Skeletal muscle satellite cell (primary cell): Measurements from ENCODE around the gene CRB1.
"Not testable (repeated sequence)": the region's sequence is repeated elsewhere in the genome, so short reads cannot be mapped to it uniquely, and the experiment has no call there.

Experiments
- H3K27me3 ChIP-seq: 2 replicates; pipeline ENCODE4 v1.7.0; 2013; ENCODE audit warnings: low read length; ENCODE audit not compliant: control insufficient read depth, insufficient read depth
- H3K36me3 ChIP-seq: 2 replicates; pipeline ENCODE4 v1.7.0; 2013; ENCODE audit warnings: mild to moderate bottlenecking, control low read depth, low read length; ENCODE audit not compliant: insufficient read depth
- H3K4me1 ChIP-seq: 2 replicates; pipeline ENCODE4 v1.7.0; 2013; ENCODE audit warnings: low read length; ENCODE audit not compliant: control insufficient read depth, insufficient read depth
- H3K4me2 ChIP-seq: 2 replicates; pipeline ENCODE4 v1.7.0; 2013; ENCODE audit warnings: mild to moderate bottlenecking, low read length
- H3K4me3 ChIP-seq: 2 replicates; pipeline ENCODE4 v1.7.0; 2013; ENCODE audit warnings: low read length
- H3K9ac ChIP-seq: 2 replicates; pipeline ENCODE4 v1.7.0; 2013; ENCODE audit warnings: mild to moderate bottlenecking, low read depth, low read length, moderate library complexity
- H3K9me3 ChIP-seq: replicated peaks from 2 replicates; pipeline ENCODE4 v1.7.0; 2013; ENCODE audit warnings: mild to moderate bottlenecking, control low read depth, low read length

Gene CRB1

GRCh38 chr1:197469620-197470210 is 201.7 kb downstream of the CRB1 start:
- Histone ChIP-seq H3K4me2 (no peak overlapping the region), H3K9ac (no peak overlapping the region), H3K4me3 (no peak overlapping the region), H3K27me3 (no peaks in the 10 kb centered on the region), H3K4me1 (no peaks in the 10 kb centered on the region), H3K36me3 (no peaks in the 10 kb centered on the region), H3K9me3 (no peaks in the 10 kb centered on the region)

- H3K4me1 ChIP-seq: no peaks in the 10 kb centered on the region
- no peak overlapping the region for H3K9ac ChIP-seq
- no peaks in the 10 kb centered on the region for H3K27me3 ChIP-seq
- no peak overlapping the region for H3K4me3 ChIP-seq
- no peaks in the 10 kb centered on the region for H3K36me3 ChIP-seq
- no peaks in the 10 kb centered on the region for H3K9me3 ChIP-seq
- no peak overlapping the region for H3K4me2 ChIP-seq
Measured at GRCh38 chr1:197470330-197470729, 202.3 kb downstream of the CRB1 start.

GRCh38 chr1:197471248-197471985 is 203.4 kb downstream of the CRB1 start:
- Histone ChIP-seq H3K4me1 (no peaks in the 10 kb centered on the region), H3K4me2 (no peak overlapping the region), H3K9me3 (no peaks in the 10 kb centered on the region), H3K4me3 (no peak overlapping the region), H3K27me3 (no peaks in the 10 kb centered on the region), H3K36me3 (no peaks in the 10 kb centered on the region), H3K9ac (no peak overlapping the region)

GRCh38 chr1:197472141-197472540 is 204.1 kb downstream of the CRB1 start:
- Histone ChIP-seq H3K4me3 (no peak overlapping the region), H3K4me2 (no peak overlapping the region), H3K9ac (no peak overlapping the region), H3K4me1 (no peaks in the 10 kb centered on the region), H3K27me3 (no peaks in the 10 kb centered on the region), H3K36me3 (no peaks in the 10 kb centered on the region), H3K9me3 (no peaks in the 10 kb centered on the region)

- H3K27me3 ChIP-seq: no peaks in the 10 kb centered on the region
- H3K9ac ChIP-seq: no peak overlapping the region
- H3K4me2 ChIP-seq: no peak overlapping the region
- no peaks in the 10 kb centered on the region for H3K36me3 ChIP-seq
- no peaks in the 10 kb centered on the region for H3K9me3 ChIP-seq
- no peaks in the 10 kb centered on the region for H3K4me1 ChIP-seq
- H3K4me3 ChIP-seq: no peak overlapping the region
Measured at GRCh38 chr1:197480446-197480845, 212.4 kb downstream of the CRB1 start.

GRCh38 chr1:197481101-197481500 is 213.0 kb downstream of the CRB1 start:
- H3K27me3 ChIP-seq: no peaks in the 10 kb centered on the region
- H3K9ac ChIP-seq: no peak overlapping the region
- no peaks in the 10 kb centered on the region for H3K4me1 ChIP-seq
- H3K36me3 ChIP-seq: no peaks in the 10 kb centered on the region
- H3K4me2 ChIP-seq: no peak overlapping the region
- no peaks in the 10 kb centered on the region for H3K9me3 ChIP-seq
- no peak overlapping the region for H3K4me3 ChIP-seq

GRCh38 chr1:197485790-197486189 is 217.7 kb downstream of the CRB1 start:
- Histone ChIP-seq H3K36me3 (no peaks in the 10 kb centered on the region), H3K9me3 (no peaks in the 10 kb centered on the region), H3K9ac (no peak overlapping the region), H3K4me1 (no peaks in the 10 kb centered on the region), H3K4me2 (no peak overlapping the region), H3K4me3 (no peak overlapping the region), H3K27me3 (no peaks in the 10 kb centered on the region)

- H3K36me3 ChIP-seq: no peaks in the 10 kb centered on the region
Measured at GRCh38 chr1:197486946-197487345, 218.9 kb downstream of the CRB1 start.

GRCh38 chr1:197491505-197491904 is 223.5 kb downstream of the CRB1 start:
- H3K4me2 ChIP-seq, H3K36me3 ChIP-seq, H3K9ac ChIP-seq, H3K27me3 ChIP-seq, H3K4me1 ChIP-seq, H3K4me3 ChIP-seq, H3K9me3 ChIP-seq: not testable (repeated sequence)

More at GRCh38 chr1:197486946-197487345, 218.9 kb downstream of the CRB1 start:
- Histone ChIP-seq H3K27me3 (no peaks in the 10 kb centered on the region), H3K4me2 (no peak overlapping the region), H3K4me3 (no peak overlapping the region), H3K4me1 (no peaks in the 10 kb centered on the region), H3K9ac (no peak overlapping the region), H3K9me3 (no peaks in the 10 kb centered on the region)

- no peaks in the 10 kb centered on the region for H3K9me3 ChIP-seq
- no peak overlapping the region for H3K9ac ChIP-seq
- H3K27me3 ChIP-seq: no peaks in the 10 kb centered on the region
- no peaks in the 10 kb centered on the region for H3K4me1 ChIP-seq
- no peak overlapping the region for H3K4me3 ChIP-seq
- H3K4me2 ChIP-seq: no peak overlapping the region
- H3K36me3 ChIP-seq: no peaks in the 10 kb centered on the region
Measured at GRCh38 chr1:197496722-197497121, 228.7 kb downstream of the CRB1 start.

- Histone ChIP-seq H3K4me3 (no peak overlapping the region), H3K4me1 (peaks cover 4% of the 10 kb centered on the region), H3K36me3 (no peaks in the 10 kb centered on the region), H3K9me3 (no peaks in the 10 kb centered on the region), H3K4me2 (no peak overlapping the region), H3K9ac (no peak overlapping the region), H3K27me3 (no peaks in the 10 kb centered on the region)
Measured at GRCh38 chr1:197510691-197511378, 242.8 kb downstream of the CRB1 start.
